ENCODE measurements around the gene ENO1.
"Not testable (repeated sequence)": the region's sequence is repeated elsewhere in the genome, so short reads cannot be mapped to it uniquely, and the experiment has no call there.

The ENO1 gene

DNA sequence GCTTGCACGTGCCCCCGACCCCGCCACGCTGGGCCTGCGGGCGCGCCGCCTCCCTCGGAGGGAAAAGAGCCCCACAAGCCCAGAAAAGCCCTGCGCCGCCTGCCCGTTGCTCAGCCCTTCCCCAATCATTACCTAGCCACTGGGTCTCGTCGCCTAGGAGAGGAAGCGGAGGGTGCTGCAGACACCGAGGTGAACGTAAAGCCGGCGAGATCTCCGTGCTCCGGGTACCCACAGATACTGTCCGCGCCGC is at the start of gene ENO1:
ENO1 (minus strand) TSS at position 239 of the 250 bp plus-strand sequence. CDS start 3,778 bp downstream, outside the sequence.
- Mint-ChIP-seq H3K36me3 (peaks cover 58% of the 10 kb centered on the region), H3K4me3 (peak within 1 kb of the TSS; percentile 96), H3K27ac (peak within 1 kb of the TSS; percentile 98), H3K9me3 (no peaks in the 10 kb centered on the region), H3K27me3 (peaks cover 8% of the 10 kb centered on the region), H3K4me1 (peaks cover 44% of the 10 kb centered on the region)
- CTCF ChIA-PET = interaction anchor here (1.0 to 1.9 kb wide), 2 partner anchors 19 to 109 kb away, joined by 5 read pairs; no protein-coding TSS in a partner anchor
- DNase-seq = no peak

DNA sequence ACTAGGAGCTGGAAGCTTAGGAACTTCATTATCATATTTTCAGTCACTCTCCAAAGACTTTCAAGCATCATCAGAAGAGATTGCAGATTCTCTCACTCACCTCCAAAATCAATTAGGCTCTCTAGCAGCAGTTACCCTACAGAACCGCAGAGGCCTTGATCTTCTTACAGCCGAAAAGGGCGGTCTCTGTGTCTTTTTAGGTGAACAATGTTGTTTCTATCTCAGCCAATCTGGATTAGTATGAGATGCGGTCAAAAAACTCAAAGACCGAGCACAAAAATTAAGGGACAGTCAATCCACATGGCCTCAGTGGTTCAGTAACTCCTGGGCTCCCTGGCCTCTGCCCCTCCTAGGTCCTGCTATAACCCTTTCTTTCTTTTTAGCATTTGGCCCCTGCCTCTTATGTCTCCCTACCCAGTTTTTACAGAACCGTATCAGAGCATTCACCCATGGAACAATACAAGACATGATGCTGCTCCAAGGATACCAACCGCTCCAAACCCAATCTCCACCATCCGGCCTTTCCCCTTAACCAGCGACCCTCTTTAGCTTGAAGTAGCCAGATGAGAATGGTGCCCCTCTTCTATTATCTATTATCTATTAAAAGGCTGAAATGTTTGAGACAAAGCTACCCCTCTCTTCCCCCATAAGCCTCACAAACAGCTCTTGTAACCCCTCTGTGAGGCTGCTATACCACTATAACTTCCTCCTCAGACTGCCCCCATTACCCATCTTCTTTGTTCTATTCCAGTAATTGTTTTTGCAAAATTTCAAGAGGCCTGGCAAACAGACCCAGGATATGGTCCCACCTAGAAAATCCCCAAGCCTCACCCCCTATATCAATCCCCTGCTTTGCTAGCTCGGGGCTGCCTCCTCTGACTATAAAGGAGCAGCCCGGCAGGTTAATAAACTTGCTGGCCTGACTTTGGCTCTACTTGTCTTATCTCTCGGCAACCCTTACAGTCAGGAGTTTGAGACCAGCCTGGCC is 48.5 kb upstream of the ENO1 start:
- no peaks in the 10 kb centered on the region for H3K27me3 Mint-ChIP-seq
- DNase-seq = peak; percentile 55
- H3K9me3 Mint-ChIP-seq = peaks cover 7% of the 10 kb centered on the region
- peaks cover 36% of the 10 kb centered on the region for H3K4me1 Mint-ChIP-seq
- peaks cover 2% of the 10 kb centered on the region for H3K36me3 Mint-ChIP-seq
- CTCF ChIA-PET = interaction anchor here (1.4 to 2.4 kb wide), 3 partner anchors 10 to 78 kb away, joined by 5 to 9 read pairs (median 6); no protein-coding TSS in a partner anchor
- no peak overlapping the region for H3K4me3 Mint-ChIP-seq
- no peak overlapping the region for H3K27ac Mint-ChIP-seq

DNA sequence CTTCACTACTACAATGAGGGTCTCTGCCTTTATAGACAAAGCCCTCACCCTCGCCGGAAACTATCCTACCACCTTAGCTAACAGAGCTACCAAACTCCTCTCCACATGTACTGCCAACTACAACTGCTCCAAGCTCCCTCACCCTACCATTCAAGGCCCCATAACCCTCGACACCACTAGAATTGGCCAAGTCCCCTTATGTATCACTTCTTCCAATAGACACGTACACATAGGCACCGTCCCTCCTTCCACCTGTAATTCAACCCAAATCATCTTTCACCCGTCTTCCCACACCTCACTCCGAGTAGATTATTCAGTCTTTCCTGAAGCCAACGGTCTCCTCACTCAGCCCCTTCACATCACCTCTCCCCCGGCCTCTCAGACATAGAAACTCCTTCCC is 47.5 kb upstream of the ENO1 start:
- H3K4me1 Mint-ChIP-seq = peaks cover 41% of the 10 kb centered on the region
- H3K36me3 Mint-ChIP-seq = peaks cover 2% of the 10 kb centered on the region
- peaks cover 16% of the 10 kb centered on the region for H3K9me3 Mint-ChIP-seq
- H3K4me3 Mint-ChIP-seq = no peak overlapping the region
- H3K27ac Mint-ChIP-seq = no peak overlapping the region
- CTCF ChIA-PET = interaction anchor here (1.0 to 2.4 kb wide), 4 partner anchors 9 to 79 kb away, joined by 3 to 9 read pairs (median 6); no protein-coding TSS in a partner anchor
- H3K27me3 Mint-ChIP-seq = no peaks in the 10 kb centered on the region
- DNase-seq = no peak

GRCh38 chr1:8925406-8925805 is 46.9 kb upstream of the ENO1 start:
- Mint-ChIP-seq H3K27me3 (no peaks in the 10 kb centered on the region), H3K4me3 (no peak overlapping the region), H3K36me3 (peaks cover 2% of the 10 kb centered on the region), H3K9me3 (peaks cover 18% of the 10 kb centered on the region), H3K27ac (no peak overlapping the region), H3K4me1 (peaks cover 43% of the 10 kb centered on the region)
- DNase-seq = no peak
- CTCF ChIA-PET = interaction anchor here (0.7 to 2.4 kb wide), 4 partner anchors 37 to 80 kb away, joined by 3 to 9 read pairs (median 6); no protein-coding TSS in a partner anchor

DNA sequence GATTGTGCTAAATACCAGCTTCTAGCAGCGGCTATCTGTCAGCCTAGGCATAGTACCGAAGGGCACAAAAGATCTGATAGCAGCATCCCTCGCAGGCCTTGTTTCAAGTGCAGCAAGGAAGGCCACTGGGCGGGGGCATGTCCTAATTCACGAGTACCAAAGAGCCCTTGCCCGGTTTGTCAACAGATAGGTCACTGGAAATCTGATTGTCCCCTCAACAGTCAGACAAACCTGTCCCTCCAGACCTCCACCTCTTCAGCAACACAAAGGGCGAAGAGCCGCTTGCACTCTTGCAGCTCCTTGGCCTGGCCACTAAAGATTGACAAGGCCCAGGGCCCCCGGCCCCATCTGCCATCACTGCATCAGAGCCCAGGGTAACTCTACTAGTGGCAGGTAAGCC is 44.5 kb upstream of the ENO1 start:
- Mint-ChIP-seq H3K27ac (no peak overlapping the region), H3K4me3 (no peak overlapping the region), H3K36me3 (peaks cover 11% of the 10 kb centered on the region), H3K4me1 (peaks cover 46% of the 10 kb centered on the region), H3K27me3 (no peaks in the 10 kb centered on the region), H3K9me3 (peaks cover 20% of the 10 kb centered on the region)
- CTCF ChIA-PET = interaction anchor here (11.0 kb wide), 1 partner anchor 65 kb away, joined by 208 read pairs; no protein-coding TSS in a partner anchor
- DNase-seq = no peak

DNA sequence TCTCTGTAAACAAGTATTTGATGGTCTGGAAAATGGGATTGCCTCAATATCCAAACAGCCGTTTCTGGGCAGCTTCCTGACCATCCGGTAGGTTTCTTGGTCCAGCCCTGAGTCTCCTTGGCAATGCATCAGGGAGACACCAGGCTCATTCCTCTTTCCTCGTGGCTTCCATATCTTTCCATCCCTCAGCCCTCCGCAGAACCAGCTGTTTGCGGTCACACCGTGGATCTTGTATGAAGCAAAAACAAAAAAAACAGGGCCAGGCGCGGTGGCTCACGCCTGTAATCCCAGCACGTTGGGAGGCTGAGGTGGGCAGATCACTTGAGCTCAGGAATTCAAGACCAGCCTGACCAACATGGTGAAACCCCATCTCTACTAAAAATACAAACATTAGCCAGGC is 39.0 kb upstream of the ENO1 start:
- H3K27me3 Mint-ChIP-seq, DNase-seq, H3K4me3 Mint-ChIP-seq: not testable (repeated sequence)
- Mint-ChIP-seq H3K27ac (peak overlapping the region; percentile 85), H3K4me1 (peaks cover 69% of the 10 kb centered on the region), H3K9me3 (peaks cover 18% of the 10 kb centered on the region), H3K36me3 (peaks cover 26% of the 10 kb centered on the region)
- CTCF ChIA-PET = interaction anchor here (0.7 to 11.0 kb wide), 14 partner anchors 9 to 184 kb away, joined by 3 to 208 read pairs (median 6); no protein-coding TSS in a partner anchor

- no peak overlapping the region for H3K4me3 Mint-ChIP-seq
- peaks cover 26% of the 10 kb centered on the region for H3K36me3 Mint-ChIP-seq
- no peak overlapping the region for H3K27ac Mint-ChIP-seq
- H3K4me1 Mint-ChIP-seq = peaks cover 59% of the 10 kb centered on the region
- peaks cover 2% of the 10 kb centered on the region for H3K9me3 Mint-ChIP-seq
- CTCF ChIA-PET = interaction anchor here (1.0 to 11.0 kb wide), 4 partner anchors 48 to 89 kb away, joined by 3 to 208 read pairs (median 22); no protein-coding TSS in a partner anchor
- H3K27me3 Mint-ChIP-seq = peaks cover 4% of the 10 kb centered on the region
- no peak for DNase-seq
These were observed 37.0 kb upstream of the ENO1 start for GRCh38 chr1:8915446-8915845.

- Mint-ChIP-seq H3K27ac (no peak overlapping the region), H3K4me1 (peaks cover 55% of the 10 kb centered on the region), H3K27me3 (peaks cover 8% of the 10 kb centered on the region)
These were observed 36.0 kb upstream of the ENO1 start for GRCh38 chr1:8914466-8914865.

DNA sequence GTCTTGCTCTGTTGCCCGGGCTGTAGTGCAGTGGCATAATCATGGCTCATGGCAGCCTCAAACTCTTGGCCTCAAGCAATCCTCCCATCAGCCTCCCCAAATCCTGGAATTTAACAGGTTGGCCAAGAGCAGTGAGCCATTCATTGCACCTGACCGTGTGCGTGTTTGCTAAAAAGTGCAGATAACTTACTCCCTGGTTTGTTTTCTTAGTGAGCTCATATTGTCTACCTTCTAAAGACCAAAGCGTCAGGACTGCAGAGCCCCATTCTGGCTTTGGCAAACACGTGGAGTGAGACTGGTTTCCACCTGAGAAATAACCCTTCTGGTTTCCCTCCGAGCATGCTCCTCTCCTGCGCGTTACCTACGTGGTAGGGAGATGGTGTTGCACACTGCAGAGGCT is 35.0 kb upstream of the ENO1 start:
- H3K27ac Mint-ChIP-seq = peak overlapping the region; percentile 33
- H3K4me1 Mint-ChIP-seq = peaks cover 46% of the 10 kb centered on the region
- CTCF ChIA-PET = interaction anchor here (1.3 to 11.0 kb wide), 3 partner anchors 54 to 91 kb away, joined by 3 to 208 read pairs (median 37); no protein-coding TSS in a partner anchor
- no peaks in the 10 kb centered on the region for H3K9me3 Mint-ChIP-seq
- no peak overlapping the region for H3K4me3 Mint-ChIP-seq
- no peak for DNase-seq
- peaks cover 9% of the 10 kb centered on the region for H3K27me3 Mint-ChIP-seq
- H3K36me3 Mint-ChIP-seq = peaks cover 20% of the 10 kb centered on the region

More at GRCh38 chr1:8914466-8914865, 36.0 kb upstream of the ENO1 start:
- CTCF ChIA-PET = interaction anchor here (1.0 to 11.0 kb wide), 5 partner anchors 33 to 90 kb away, joined by 3 to 208 read pairs (median 6); no protein-coding TSS in a partner anchor
- Mint-ChIP-seq H3K36me3 (peaks cover 22% of the 10 kb centered on the region), H3K9me3 (no peaks in the 10 kb centered on the region), H3K4me3 (no peak overlapping the region)
- DNase-seq = no peak

DNA sequence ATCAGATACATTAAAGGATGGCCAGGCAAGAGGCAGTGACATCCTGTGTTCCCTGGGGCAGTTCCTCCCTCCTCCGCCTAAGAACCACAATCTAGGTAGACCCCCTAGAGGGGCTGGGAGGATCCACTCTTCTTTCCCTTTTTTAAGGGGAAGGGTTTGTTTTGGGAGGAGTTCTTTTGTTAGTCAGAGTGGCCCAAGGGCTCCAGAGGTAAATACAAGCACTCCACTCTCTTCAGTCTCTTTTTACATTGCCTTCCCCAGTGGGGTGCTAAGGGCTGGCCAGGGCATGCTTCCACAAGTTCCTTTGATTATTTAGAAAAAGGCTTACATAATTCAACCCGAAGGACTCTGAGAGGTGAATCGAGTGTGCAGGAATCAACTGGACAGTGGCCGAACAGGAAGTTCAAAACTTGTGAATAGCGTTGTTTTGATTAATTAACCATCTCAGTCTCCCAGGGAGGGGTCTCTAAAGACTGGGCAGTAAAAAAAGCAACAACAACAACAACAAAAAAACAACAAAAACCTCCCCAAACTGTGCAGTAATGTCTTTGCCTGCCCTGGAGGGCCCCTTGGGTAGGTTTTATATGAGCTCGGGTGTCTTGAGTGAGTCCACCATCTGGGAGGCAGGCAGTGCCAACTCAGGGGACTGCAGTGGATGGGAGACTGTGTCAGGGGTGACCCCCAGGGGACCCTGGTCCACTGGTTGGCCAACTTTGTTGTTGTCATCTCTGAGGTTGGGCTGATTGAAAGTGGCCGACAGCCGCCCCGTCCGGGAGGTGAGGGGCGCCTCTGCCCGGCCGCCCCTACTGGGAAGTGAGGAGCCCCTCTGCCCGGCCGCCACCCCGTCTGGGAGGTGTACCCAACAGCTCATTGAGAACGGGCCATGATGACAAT is 33.2 kb upstream of the ENO1 start:
- H3K4me3 Mint-ChIP-seq = no peak overlapping the region
- peaks cover 26% of the 10 kb centered on the region for H3K36me3 Mint-ChIP-seq
- peaks cover 11% of the 10 kb centered on the region for H3K27me3 Mint-ChIP-seq
- H3K4me1 Mint-ChIP-seq = peaks cover 34% of the 10 kb centered on the region
- H3K9me3 Mint-ChIP-seq = no peaks in the 10 kb centered on the region
- CTCF ChIA-PET = interaction anchor here (1.2 to 2.6 kb wide), 2 partner anchors 94 to 95 kb away, joined by 3 to 11 read pairs; no protein-coding TSS in a partner anchor
- no peak for DNase-seq
- H3K27ac Mint-ChIP-seq = no peak overlapping the region

DNA sequence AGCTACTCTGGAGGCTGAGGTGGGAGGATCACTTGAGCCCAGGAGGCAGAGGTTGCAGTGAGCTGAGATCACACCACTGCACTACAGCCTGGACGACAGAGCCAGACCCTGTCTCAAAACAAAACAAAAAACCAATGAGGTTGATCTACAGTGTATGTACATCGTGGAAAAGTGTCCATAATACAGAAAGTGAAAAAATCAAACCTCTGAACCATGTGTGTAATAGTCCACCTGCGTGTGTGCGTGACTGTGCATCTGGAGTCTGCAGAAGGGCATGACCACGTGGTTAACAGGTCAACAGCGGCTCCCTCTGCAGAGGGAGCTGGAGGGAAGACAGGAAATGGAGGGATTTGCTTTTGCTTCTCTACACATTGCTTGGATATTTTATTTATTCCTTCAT is 32.4 kb upstream of the ENO1 start:
- peaks cover 11% of the 10 kb centered on the region for H3K27me3 Mint-ChIP-seq
- H3K4me1 Mint-ChIP-seq = peaks cover 31% of the 10 kb centered on the region
- CTCF ChIA-PET = interaction anchor here (1.2 to 2.6 kb wide), 2 partner anchors 94 to 96 kb away, joined by 3 to 11 read pairs; no protein-coding TSS in a partner anchor
- no peak for DNase-seq
- H3K36me3 Mint-ChIP-seq = peaks cover 25% of the 10 kb centered on the region
- no peak overlapping the region for H3K27ac Mint-ChIP-seq
- no peak overlapping the region for H3K4me3 Mint-ChIP-seq
- no peaks in the 10 kb centered on the region for H3K9me3 Mint-ChIP-seq

DNA sequence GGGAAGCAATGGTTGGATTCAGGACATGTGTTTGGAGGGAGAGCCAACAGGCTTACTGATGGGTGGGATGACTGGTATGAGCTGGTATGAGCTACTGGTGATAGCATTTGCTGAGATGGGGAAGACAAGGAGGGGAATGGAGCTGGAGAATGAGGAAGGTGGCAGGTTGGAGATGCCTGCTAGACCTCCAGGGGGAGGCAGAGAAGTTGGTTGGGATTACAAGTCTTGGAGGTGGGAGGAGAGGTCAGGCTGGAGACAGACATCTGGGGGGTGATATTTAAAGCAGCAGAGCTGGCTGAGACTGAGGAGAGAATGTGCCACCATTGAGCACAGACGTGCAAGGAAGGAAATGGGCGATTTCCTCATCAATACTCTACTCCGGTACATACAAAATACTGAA is 31.8 kb upstream of the ENO1 start:
- Mint-ChIP-seq H3K9me3 (no peaks in the 10 kb centered on the region), H3K27me3 (peaks cover 11% of the 10 kb centered on the region), H3K4me3 (no peak overlapping the region), H3K4me1 (peaks cover 30% of the 10 kb centered on the region), H3K27ac (no peak overlapping the region), H3K36me3 (peaks cover 26% of the 10 kb centered on the region)
- DNase-seq = no peak
- CTCF ChIA-PET = interaction anchor here (1.2 to 2.6 kb wide), 2 partner anchors 95 to 97 kb away, joined by 3 to 11 read pairs; no protein-coding TSS in a partner anchor

- no peak overlapping the region for H3K4me3 Mint-ChIP-seq
- H3K9me3 Mint-ChIP-seq = no peaks in the 10 kb centered on the region
- peak overlapping the region; percentile 26 for H3K27ac Mint-ChIP-seq
- DNase-seq = no peak
- peaks cover 23% of the 10 kb centered on the region for H3K36me3 Mint-ChIP-seq
- peaks cover 29% of the 10 kb centered on the region for H3K4me1 Mint-ChIP-seq
- CTCF ChIA-PET = interaction anchor here (1.2 to 1.9 kb wide), 4 partner anchors 9 to 96 kb away, joined by 3 to 11 read pairs (median 6); no protein-coding TSS in a partner anchor
- peaks cover 9% of the 10 kb centered on the region for H3K27me3 Mint-ChIP-seq
These were observed 30.1 kb upstream of the ENO1 start for GRCh38 chr1:8908388-8909151.
